Left ventricle myocardium inferior (tissue), 1 donor: ENCODE results near the gene C20orf202. TPM values are rescaled to one million over a fixed set of nuclear protein-coding genes. Genes with fewer than 3 reads are reported as not detected.

Experiments used
- DNase-seq: peaks from one replicate; pipeline ENCODE4 v3.0.0-alpha.2; 2020
- H3K27ac ChIP-seq: fragments of 200-600 bp; replicated peaks from 2 replicates; pipeline ENCODE4 v1.8.0; 2021
- H3K27me3 ChIP-seq: fragments of 200-600 bp; 2 replicates; pipeline ENCODE4 v1.8.0; 2021; ENCODE audit warnings: low read depth
- H3K36me3 ChIP-seq: fragments of 200-600 bp; 2 replicates; pipeline ENCODE4 v1.8.0; 2021
- H3K4me1 ChIP-seq: fragments of 200-600 bp; 2 replicates; pipeline ENCODE4 v1.8.0; 2021
- H3K4me3 ChIP-seq: fragments of 200-600 bp; 2 replicates; pipeline ENCODE4 v1.8.0; 2021; ENCODE audit warnings: mild to moderate bottlenecking, moderate library complexity
- H3K9me3 ChIP-seq: fragments of 200-600 bp; replicated peaks from 2 replicates; pipeline ENCODE4 v1.8.0; 2021
- intact Hi-C: fragments of 100-400 bp; cut with micrococcal nuclease; formaldehyde crosslinking; loops from one replicate; pipeline ENCODE4 v1.11.0; 2022
- total RNA-seq: library from RNA; stranded (reverse); fragmentation: NEBNext Ultra II Directional; extraction: Animal tissue kit (Norgen Biotek cat#: 25700); gene quantifications from one replicate; pipeline ENCODE4 v1.2.1, GENCODE V29; 2021
- TF ChIP-seq, protein P1 (sequence below): fragments of 200-600 bp; IDR thresholded peaks from 2 replicates; pipeline ENCODE4 v1.8.0; 2021; ENCODE audit warnings: antibody characterized with exemption, mild to moderate bottlenecking, borderline replicate concordance
- donor health status: DM: no; HTN: yes; CAD: no; lungs with severe emphysema.

The C20orf202 gene
- total RNA-seq, 1 donor from 2014 or later = 0.41 TPM

DNA sequence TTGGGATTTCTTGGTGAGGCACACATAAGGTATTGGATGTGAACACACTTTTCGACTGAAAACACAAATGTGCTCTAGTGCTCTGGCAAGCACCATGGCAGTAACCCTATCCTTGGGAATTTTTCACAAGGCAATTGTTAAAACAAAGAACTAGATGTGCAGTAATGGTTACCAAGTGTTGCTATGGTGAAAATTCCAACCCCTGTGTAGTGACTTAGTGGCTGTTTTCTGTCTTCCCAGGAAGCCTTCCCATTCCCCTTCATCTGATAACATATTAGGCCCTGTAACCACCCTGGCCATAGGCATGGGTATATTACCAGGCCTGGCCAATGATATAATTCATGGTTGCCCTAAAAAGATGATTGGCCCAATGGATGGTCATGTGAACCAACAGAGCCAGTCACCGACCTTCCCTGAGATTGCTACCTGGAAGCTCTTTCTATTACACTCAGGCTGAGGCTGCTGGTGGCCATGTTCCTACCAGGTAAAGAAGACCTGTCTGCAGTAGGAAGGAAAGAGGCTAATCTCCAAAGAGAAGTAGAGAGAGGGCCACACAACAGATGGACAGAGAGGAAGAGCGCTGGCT is 4.1 kb downstream of the C20orf202 start:
- Histone ChIP-seq H3K4me1 (peaks cover 17% of the 10 kb centered on the region), H3K4me3 (no peak overlapping the region), H3K9me3 (no peaks in the 10 kb centered on the region), H3K36me3 (no peaks in the 10 kb centered on the region), H3K27ac (peak overlapping the region; percentile 69), H3K27me3 (peaks cover 19% of the 10 kb centered on the region)
- no peak for DNase-seq
- intact Hi-C loops = no loop called here
- TF ChIP-seq, protein P1, sequence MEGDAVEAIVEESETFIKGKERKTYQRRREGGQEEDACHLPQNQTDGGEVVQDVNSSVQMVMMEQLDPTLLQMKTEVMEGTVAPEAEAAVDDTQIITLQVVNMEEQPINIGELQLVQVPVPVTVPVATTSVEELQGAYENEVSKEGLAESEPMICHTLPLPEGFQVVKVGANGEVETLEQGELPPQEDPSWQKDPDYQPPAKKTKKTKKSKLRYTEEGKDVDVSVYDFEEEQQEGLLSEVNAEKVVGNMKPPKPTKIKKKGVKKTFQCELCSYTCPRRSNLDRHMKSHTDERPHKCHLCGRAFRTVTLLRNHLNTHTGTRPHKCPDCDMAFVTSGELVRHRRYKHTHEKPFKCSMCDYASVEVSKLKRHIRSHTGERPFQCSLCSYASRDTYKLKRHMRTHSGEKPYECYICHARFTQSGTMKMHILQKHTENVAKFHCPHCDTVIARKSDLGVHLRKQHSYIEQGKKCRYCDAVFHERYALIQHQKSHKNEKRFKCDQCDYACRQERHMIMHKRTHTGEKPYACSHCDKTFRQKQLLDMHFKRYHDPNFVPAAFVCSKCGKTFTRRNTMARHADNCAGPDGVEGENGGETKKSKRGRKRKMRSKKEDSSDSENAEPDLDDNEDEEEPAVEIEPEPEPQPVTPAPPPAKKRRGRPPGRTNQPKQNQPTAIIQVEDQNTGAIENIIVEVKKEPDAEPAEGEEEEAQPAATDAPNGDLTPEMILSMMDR = no peak

DNA sequence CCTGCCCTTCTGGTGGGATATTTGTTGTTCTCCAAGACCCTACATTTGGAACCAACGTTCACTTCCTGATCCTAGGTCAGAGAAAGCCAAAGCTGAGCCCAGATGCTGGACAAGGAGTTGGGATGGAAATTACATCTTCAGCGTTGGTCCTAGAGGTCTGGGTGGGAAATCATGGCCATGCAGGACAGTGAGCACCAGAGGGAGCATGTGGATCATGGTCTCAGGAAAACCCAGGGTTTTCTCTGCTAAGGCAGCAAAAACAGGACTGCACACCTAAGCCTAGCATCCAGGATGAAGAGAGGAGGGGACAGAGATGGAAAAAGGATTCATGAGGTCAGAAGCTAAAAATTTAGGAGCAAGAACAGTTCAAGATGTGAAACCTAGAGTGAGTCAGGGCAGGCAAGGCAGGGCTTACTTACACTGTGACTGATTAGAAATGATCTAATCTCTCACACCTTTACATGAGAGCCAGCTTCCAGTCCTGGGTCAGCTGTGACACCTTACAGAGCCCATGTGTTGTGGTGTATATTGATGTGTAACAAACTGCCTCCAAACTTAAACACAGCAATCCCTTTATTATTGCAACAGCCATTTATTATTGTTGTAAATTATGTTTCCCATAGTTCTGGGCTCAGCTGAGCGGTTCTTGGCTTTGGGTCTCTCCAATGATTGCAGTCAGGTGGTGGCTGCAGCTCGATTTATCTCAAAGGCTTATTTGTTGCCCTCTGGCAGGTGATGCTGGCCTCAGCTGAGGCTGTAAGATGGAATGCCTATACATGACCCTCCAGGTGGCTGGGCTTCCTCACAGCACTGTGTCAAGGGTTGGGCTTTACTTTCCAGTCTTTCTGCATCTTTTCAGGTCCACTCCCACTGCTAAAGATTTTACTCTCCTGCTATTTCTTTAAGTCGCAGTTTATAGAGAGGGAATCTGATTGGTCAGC is 6.5 kb downstream of the C20orf202 start:
- DNase-seq = no peak
- peaks cover 9% of the 10 kb centered on the region for H3K4me1 ChIP-seq
- no peak overlapping the region for H3K27ac ChIP-seq
- no peaks in the 10 kb centered on the region for H3K9me3 ChIP-seq
- no peak overlapping the region for H3K4me3 ChIP-seq
- no peaks in the 10 kb centered on the region for H3K36me3 ChIP-seq
- peaks cover 32% of the 10 kb centered on the region for H3K27me3 ChIP-seq
- TF ChIP-seq, protein P1 = peak; percentile 25
- intact Hi-C loops = no loop called here

- H3K36me3 ChIP-seq = no peaks in the 10 kb centered on the region
- DNase-seq = no peak
- no peak overlapping the region for H3K27ac ChIP-seq
- no peaks in the 10 kb centered on the region for H3K9me3 ChIP-seq
- peaks cover 32% of the 10 kb centered on the region for H3K27me3 ChIP-seq
- TF ChIP-seq, protein P1 = no peak
- H3K4me1 ChIP-seq = peaks cover 7% of the 10 kb centered on the region
- no peak overlapping the region for H3K4me3 ChIP-seq
- intact Hi-C loops = no loop called here
Observed at GRCh38 chr20:1210501-1210900, 7.2 kb downstream of the C20orf202 start.

GRCh38 chr20:1212023-1212422 is 8.8 kb downstream of the C20orf202 start:
- H3K4me1 ChIP-seq = peaks cover 7% of the 10 kb centered on the region
- H3K36me3 ChIP-seq = no peaks in the 10 kb centered on the region
- H3K27ac ChIP-seq = no peak overlapping the region
- peaks cover 40% of the 10 kb centered on the region for H3K27me3 ChIP-seq
- H3K4me3 ChIP-seq = no peak overlapping the region
- no peak for DNase-seq
- intact Hi-C loops = no loop called here
- no peaks in the 10 kb centered on the region for H3K9me3 ChIP-seq
- TF ChIP-seq, protein P1 = no peak

DNA sequence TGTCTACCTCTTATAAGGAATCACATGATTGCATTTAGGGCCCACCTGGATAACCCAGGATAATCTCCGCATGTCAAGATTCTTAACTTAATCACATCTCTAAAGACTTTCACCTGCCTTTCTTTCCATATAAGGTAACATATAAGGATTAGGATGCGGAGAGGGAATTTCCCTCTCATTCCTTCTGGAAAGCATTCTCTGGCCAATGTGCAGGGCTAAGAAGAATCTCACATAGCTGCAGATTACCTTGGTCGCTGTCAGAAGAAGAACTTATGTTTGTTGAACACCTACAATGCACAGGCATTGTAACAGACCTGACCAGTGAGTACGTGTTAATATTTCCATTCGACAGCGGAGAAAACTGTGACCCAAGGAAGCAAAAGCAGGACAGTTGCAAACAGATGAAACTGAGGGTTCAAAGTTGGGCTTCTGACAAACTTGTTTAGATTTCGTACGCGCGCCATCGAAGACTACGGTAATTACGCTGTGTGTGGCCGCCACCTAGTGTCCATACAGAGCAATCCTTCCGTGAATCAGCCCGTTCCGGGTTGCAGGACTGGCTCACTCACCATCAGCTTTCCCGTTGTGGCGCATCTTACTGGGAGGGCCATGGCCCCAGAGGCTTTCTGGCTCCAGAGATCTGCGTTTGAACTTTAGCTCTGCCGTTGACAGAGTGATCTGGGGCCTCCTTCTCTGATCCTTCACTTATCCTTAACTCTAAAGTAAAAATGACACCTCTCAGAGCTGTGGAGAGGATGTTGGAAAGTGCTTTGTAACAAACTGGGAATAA is 9.5 kb downstream of the C20orf202 start:
- Histone ChIP-seq H3K4me3 (no peak overlapping the region), H3K27me3 (peaks cover 44% of the 10 kb centered on the region), H3K4me1 (peaks cover 7% of the 10 kb centered on the region), H3K27ac (no peak overlapping the region), H3K36me3 (no peaks in the 10 kb centered on the region), H3K9me3 (no peaks in the 10 kb centered on the region)
- intact Hi-C loops = no loop called here
- DNase-seq = peak; percentile 50
- TF ChIP-seq, protein P1 = peak; percentile 86
